KOPT-K1 (cell line): ENCODE measurements around the gene MACROH2A1.

Experiments
- H3K27ac ChIP-seq: fragments of 200-600 bp; sonication (generic); 2 replicates; pipeline ENCODE4 v1.5.1; 2016; ENCODE audit warnings: antibody characterized with exemption, mild to moderate bottlenecking, low read depth, low read length; ENCODE audit not compliant: poor library complexity, severe bottlenecking
- H3K36me3 ChIP-seq: fragments of 200-600 bp; sonication (generic); 2 replicates; pipeline ENCODE4 v1.5.1; 2017; ENCODE audit warnings: antibody characterized with exemption, mild to moderate bottlenecking, low read length, moderate library complexity; ENCODE audit not compliant: insufficient read depth
- H3K9me3 ChIP-seq: fragments of 200-600 bp; sonication (generic); 2 replicates; pipeline ENCODE4 v1.5.1; 2017; ENCODE audit warnings: antibody characterized with exemption, low read length, mild to moderate bottlenecking; ENCODE audit not compliant: insufficient read depth, poor library complexity, severe bottlenecking

Gene MACROH2A1

DNA sequence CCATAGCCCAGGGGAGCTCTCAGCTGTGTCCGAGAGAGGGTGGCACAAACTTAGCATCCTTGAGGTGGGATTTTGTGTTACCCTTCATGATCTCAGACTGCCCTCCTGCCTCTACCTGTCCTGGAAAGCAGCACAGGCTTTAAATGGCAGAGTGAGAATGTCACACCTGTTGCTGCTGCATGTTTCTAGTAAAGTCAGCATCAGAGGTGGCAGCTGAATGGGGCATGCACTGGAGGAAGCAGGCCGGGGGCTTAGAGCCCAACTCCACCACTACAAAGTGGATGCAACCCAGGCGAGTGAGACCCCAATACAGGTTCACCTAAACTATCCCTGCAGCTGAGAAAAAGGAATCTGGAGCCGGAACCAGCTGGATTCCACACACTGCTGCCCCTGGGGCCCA is 51.6 kb downstream of the MACROH2A1 start:
- Histone ChIP-seq H3K36me3 (peaks cover 99% of the 10 kb centered on the region), H3K9me3 (no peaks in the 10 kb centered on the region), H3K27ac (no peak overlapping the region)

- peaks cover 100% of the 10 kb centered on the region for H3K36me3 ChIP-seq
- H3K27ac ChIP-seq = no peak overlapping the region
Measured at GRCh38 chr5:135345956-135346731, 52.9 kb downstream of the MACROH2A1 start.

DNA sequence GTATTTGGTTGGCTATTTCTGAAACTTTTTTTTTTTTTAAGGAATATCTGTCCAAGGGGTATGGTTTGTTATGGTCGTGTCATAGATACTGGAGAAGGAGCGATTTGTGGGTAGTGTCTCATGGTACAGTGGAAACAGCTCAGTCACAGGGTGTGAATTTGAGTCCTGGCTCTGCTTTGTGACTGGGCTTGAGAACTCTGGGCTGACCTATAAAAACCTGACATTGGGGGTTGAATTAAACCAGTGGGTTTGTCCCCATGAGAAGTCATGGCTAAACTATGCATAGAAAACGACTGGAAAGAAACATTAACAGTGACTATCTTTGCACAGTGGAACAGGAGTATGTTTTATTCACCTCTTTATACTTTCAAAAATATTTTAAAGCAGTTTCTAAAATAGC is 54.7 kb downstream of the MACROH2A1 start:
- Histone ChIP-seq H3K27ac (no peak overlapping the region), H3K9me3 (no peaks in the 10 kb centered on the region), H3K36me3 (peaks cover 100% of the 10 kb centered on the region)

More at GRCh38 chr5:135345956-135346731, 52.9 kb downstream of the MACROH2A1 start:
- H3K9me3 ChIP-seq = no peaks in the 10 kb centered on the region

DNA sequence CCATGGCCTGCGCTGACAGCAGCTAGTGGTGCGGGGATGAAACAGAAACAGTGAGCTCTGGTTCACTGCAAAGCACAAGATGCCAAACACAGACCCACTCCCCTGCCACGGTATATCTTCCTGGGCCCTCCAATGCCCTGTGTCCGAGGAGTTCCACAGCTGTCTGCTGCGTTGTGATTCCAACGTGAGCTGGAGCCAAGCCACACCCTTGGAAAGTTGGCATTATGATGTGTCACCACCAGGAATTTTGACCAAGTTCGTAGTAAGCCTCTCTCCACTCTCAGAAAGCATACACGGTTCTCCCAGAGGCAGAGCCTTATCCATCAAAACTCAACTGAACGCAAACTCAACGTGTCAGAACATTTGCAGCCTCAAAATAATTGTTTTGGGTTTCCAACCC is 55.6 kb downstream of the MACROH2A1 start:
- Histone ChIP-seq H3K9me3 (no peaks in the 10 kb centered on the region), H3K27ac (no peak overlapping the region), H3K36me3 (peaks cover 100% of the 10 kb centered on the region)

- no peak overlapping the region for H3K27ac ChIP-seq
- no peaks in the 10 kb centered on the region for H3K9me3 ChIP-seq
- H3K36me3 ChIP-seq = peaks cover 100% of the 10 kb centered on the region
Measured at GRCh38 chr5:135342551-135342875, 56.5 kb downstream of the MACROH2A1 start.

DNA sequence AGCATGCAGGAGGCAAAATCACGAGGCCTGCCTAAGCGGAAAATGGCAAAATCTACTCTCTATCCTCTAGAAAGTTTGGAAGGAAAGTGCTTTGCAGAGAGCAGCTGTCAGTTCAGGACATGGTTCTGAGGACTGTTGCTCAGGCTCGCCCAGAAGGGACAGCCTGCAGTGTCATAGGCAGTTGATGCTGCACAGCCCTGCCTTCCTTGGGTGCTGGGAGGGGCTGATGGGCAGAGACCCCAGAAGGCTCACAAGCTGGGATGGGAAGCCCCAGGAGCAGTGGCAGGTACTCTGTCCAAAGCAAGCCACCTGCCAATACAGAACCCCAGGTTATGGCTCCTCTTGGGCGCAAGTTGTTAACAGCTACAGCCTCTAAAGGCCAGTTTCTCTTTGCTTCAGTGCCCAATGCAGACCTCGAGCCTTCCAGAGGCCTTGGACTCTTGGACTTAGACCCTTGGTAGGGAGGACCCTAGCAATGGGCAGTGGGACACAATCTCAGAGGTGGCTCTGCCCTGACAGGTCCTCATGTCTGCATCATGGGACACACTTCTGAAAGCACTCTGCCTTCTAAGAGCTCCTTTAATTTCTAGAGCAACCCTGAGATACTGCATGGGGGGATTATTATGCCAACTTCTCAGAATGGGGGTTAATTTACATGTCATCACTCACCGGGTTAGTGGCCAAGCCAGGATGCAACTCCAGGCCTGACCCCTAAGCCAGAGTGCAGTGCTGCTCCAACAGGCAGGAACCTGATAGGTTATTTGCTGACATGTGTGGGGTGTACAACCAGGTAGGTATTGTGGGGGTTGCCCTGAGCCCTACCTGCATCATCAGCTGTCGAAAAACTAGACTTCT is 57.1 kb downstream of the MACROH2A1 start:
- Histone ChIP-seq H3K36me3 (peaks cover 100% of the 10 kb centered on the region), H3K27ac (no peak overlapping the region), H3K9me3 (no peaks in the 10 kb centered on the region)

- Histone ChIP-seq H3K27ac (no peak overlapping the region), H3K36me3 (peaks cover 100% of the 10 kb centered on the region), H3K9me3 (no peaks in the 10 kb centered on the region)
Measured at GRCh38 chr5:135341016-135341666, 57.9 kb downstream of the MACROH2A1 start.

- Histone ChIP-seq H3K36me3 (peaks cover 100% of the 10 kb centered on the region), H3K9me3 (no peaks in the 10 kb centered on the region), H3K27ac (no peak overlapping the region)
Measured at GRCh38 chr5:135340568-135340967, 58.5 kb downstream of the MACROH2A1 start.

DNA sequence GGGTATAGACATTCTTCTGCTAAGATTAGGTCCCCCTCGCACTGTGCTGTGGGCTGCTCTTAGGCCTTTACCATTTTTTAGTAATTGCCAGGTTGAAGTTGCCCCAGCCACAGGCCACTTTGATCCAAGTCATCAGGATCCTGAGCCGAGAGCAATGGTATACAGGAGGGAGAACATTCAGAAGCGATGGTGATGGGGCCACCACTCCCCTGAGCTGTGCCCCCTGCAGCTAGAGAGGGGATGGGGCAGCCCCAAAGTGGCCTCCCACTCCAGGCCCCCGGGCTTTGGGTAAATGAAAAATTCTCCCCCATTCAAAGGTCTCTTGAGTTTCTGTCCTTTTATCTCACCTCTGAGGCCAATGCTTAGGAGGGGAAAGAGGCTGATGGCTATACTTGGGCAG is 59.4 kb downstream of the MACROH2A1 start:
- Histone ChIP-seq H3K36me3 (peaks cover 100% of the 10 kb centered on the region), H3K9me3 (no peaks in the 10 kb centered on the region), H3K27ac (no peak overlapping the region)

- H3K9me3 ChIP-seq = no peaks in the 10 kb centered on the region
Measured at GRCh38 chr5:135339189-135339588, 59.8 kb downstream of the MACROH2A1 start.

GRCh38 chr5:135337064-135337463 is 62.0 kb downstream of the MACROH2A1 start:
- peaks cover 100% of the 10 kb centered on the region for H3K36me3 ChIP-seq
- no peak overlapping the region for H3K27ac ChIP-seq
- no peaks in the 10 kb centered on the region for H3K9me3 ChIP-seq

More at GRCh38 chr5:135339189-135339588, 59.8 kb downstream of the MACROH2A1 start:
- H3K27ac ChIP-seq = no peak overlapping the region
- peaks cover 100% of the 10 kb centered on the region for H3K36me3 ChIP-seq

- peaks cover 100% of the 10 kb centered on the region for H3K36me3 ChIP-seq
- no peak overlapping the region for H3K27ac ChIP-seq
- no peaks in the 10 kb centered on the region for H3K9me3 ChIP-seq
Measured at GRCh38 chr5:135335031-135335828, 63.8 kb downstream of the MACROH2A1 start.

GRCh38 chr5:135333732-135334515 is 65.1 kb downstream of the MACROH2A1 start:
- no peak overlapping the region for H3K27ac ChIP-seq
- no peaks in the 10 kb centered on the region for H3K9me3 ChIP-seq
- H3K36me3 ChIP-seq = peaks cover 99% of the 10 kb centered on the region
